ENCODE measurements around the gene PLCE1. TPM values are rescaled to one million over a fixed set of nuclear protein-coding genes. Genes with fewer than 3 reads are reported as not detected.

The PLCE1 gene
- total and polyA plus RNA-seq, 2 experiments from 2014 or later = 0.10 to 0.58 TPM

DNA sequence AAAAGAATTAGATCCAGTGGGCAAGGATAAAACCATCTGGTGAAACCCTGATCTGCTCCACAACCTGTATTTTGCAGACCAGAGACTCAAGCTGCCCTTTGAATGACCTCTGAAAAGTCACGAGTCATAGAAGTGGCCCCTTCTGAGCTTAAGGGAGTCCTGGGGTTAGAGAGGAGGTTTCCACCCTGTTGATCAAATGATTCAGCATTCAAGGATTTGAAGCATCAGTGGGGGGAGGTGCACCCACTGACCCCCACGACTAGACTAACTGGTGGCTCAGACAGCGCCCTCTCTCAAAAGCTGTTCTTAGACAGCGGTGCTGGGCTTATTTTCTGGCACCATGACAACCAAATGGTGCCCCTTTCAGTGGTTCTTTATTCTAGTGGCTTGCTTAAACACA lies 44.3 kb downstream of the PLCE1 start:
- ATAC-seq (peak; percentile 40; the same call in 2 of the 3 replicates), DNase-seq (ENCODE audit: low spot score) (peak; percentile 35)
- no peaks in the 10 kb centered on the region for H3F3A ChIP-seq (replicated peaks; ENCODE audit: low read depth)

DNA sequence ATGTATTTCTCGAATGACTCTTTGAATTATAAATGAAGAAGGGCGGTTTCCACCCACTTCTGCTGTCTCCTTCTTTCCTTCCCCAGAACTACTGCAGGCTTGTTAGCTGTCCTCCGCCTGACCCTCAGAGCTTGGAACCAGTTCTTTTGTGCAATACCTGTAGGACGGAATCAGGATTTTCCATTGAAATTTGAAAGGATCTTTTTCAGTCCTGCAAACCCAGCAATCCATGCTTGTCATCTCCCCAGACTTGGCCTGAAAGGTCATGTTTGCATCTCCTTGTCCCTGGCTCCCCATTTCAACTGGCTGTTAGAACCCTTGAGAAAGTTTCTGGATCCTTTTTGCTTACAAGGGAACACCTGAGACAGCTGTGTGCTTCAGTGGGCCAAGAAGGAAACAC lies 47.5 kb downstream of the PLCE1 start:
- H3K27me3 Mint-ChIP-seq (ENCODE audit: insufficient read depth, low read depth, poor library complexity) = no peaks in the 10 kb centered on the region
- Histone ChIP-seq H3K9me2 (ENCODE audit: insufficient read depth) (no peaks in the 10 kb centered on the region), H3K4me2 (no peak overlapping the region), H3K4me1 (ENCODE audit: insufficient read depth) (0 out of 2 replicates have a peak, but pooled peaks cover 10% of the 10 kb centered on the region), H3K79me2 (replicated peaks; ENCODE audit: insufficient read depth) (no peaks in the 10 kb centered on the region), H3K4me3 (no peak overlapping the region), H3K27ac (ENCODE audit: low read depth) (no peak overlapping the region), H3K27me3 (ENCODE audit: insufficient read depth) (no peaks in the 10 kb centered on the region), H3F3A (replicated peaks; ENCODE audit: low read depth) (no peaks in the 10 kb centered on the region), H2AFZ (peak overlapping the region; percentile 83), H4K20me1 (replicated peaks; ENCODE audit: insufficient read depth) (no peaks in the 10 kb centered on the region), H3K36me3 (ENCODE audit: insufficient read depth) (no peaks in the 10 kb centered on the region)
- peak overlapping the region; percentile 45; the same call in 1 of the 2 replicates for H3K27ac Mint-ChIP-seq
- no peaks in the 10 kb centered on the region for H3K9me3 Mint-ChIP-seq
- H3K4me1 Mint-ChIP-seq = peaks cover 13% of the 10 kb centered on the region; the same call in 2 of the 3 replicates
- ATAC-seq (no peak), DNase-seq (ENCODE audit: low spot score) (no peak)
- no peak overlapping the region for H3K4me3 Mint-ChIP-seq
- no peaks in the 10 kb centered on the region for H3K36me3 Mint-ChIP-seq (ENCODE audit: low read depth)
- TF ChIP-seq EZH2phosphoT487 (IDR thresholded peaks at IDR 0.05; ENCODE audit: unreplicated experiment) (no peak), STAT1 (IDR thresholded peaks at IDR 0.05; ENCODE audit: unreplicated experiment) (no peak), NANOG (IDR thresholded peaks at IDR 0.05; ENCODE audit: borderline replicate concordance) (no peak), CREB1 (CRISPR knock-in tag; IDR thresholded peaks at IDR 0.05; ENCODE audit: low read depth) (no peak)
- TF ChIP-seq, protein P1, sequence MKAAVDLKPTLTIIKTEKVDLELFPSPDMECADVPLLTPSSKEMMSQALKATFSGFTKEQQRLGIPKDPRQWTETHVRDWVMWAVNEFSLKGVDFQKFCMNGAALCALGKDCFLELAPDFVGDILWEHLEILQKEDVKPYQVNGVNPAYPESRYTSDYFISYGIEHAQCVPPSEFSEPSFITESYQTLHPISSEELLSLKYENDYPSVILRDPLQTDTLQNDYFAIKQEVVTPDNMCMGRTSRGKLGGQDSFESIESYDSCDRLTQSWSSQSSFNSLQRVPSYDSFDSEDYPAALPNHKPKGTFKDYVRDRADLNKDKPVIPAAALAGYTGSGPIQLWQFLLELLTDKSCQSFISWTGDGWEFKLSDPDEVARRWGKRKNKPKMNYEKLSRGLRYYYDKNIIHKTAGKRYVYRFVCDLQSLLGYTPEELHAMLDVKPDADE (IDR thresholded peaks at IDR 0.05) = no peak
- TF ChIP-seq, protein P2, sequence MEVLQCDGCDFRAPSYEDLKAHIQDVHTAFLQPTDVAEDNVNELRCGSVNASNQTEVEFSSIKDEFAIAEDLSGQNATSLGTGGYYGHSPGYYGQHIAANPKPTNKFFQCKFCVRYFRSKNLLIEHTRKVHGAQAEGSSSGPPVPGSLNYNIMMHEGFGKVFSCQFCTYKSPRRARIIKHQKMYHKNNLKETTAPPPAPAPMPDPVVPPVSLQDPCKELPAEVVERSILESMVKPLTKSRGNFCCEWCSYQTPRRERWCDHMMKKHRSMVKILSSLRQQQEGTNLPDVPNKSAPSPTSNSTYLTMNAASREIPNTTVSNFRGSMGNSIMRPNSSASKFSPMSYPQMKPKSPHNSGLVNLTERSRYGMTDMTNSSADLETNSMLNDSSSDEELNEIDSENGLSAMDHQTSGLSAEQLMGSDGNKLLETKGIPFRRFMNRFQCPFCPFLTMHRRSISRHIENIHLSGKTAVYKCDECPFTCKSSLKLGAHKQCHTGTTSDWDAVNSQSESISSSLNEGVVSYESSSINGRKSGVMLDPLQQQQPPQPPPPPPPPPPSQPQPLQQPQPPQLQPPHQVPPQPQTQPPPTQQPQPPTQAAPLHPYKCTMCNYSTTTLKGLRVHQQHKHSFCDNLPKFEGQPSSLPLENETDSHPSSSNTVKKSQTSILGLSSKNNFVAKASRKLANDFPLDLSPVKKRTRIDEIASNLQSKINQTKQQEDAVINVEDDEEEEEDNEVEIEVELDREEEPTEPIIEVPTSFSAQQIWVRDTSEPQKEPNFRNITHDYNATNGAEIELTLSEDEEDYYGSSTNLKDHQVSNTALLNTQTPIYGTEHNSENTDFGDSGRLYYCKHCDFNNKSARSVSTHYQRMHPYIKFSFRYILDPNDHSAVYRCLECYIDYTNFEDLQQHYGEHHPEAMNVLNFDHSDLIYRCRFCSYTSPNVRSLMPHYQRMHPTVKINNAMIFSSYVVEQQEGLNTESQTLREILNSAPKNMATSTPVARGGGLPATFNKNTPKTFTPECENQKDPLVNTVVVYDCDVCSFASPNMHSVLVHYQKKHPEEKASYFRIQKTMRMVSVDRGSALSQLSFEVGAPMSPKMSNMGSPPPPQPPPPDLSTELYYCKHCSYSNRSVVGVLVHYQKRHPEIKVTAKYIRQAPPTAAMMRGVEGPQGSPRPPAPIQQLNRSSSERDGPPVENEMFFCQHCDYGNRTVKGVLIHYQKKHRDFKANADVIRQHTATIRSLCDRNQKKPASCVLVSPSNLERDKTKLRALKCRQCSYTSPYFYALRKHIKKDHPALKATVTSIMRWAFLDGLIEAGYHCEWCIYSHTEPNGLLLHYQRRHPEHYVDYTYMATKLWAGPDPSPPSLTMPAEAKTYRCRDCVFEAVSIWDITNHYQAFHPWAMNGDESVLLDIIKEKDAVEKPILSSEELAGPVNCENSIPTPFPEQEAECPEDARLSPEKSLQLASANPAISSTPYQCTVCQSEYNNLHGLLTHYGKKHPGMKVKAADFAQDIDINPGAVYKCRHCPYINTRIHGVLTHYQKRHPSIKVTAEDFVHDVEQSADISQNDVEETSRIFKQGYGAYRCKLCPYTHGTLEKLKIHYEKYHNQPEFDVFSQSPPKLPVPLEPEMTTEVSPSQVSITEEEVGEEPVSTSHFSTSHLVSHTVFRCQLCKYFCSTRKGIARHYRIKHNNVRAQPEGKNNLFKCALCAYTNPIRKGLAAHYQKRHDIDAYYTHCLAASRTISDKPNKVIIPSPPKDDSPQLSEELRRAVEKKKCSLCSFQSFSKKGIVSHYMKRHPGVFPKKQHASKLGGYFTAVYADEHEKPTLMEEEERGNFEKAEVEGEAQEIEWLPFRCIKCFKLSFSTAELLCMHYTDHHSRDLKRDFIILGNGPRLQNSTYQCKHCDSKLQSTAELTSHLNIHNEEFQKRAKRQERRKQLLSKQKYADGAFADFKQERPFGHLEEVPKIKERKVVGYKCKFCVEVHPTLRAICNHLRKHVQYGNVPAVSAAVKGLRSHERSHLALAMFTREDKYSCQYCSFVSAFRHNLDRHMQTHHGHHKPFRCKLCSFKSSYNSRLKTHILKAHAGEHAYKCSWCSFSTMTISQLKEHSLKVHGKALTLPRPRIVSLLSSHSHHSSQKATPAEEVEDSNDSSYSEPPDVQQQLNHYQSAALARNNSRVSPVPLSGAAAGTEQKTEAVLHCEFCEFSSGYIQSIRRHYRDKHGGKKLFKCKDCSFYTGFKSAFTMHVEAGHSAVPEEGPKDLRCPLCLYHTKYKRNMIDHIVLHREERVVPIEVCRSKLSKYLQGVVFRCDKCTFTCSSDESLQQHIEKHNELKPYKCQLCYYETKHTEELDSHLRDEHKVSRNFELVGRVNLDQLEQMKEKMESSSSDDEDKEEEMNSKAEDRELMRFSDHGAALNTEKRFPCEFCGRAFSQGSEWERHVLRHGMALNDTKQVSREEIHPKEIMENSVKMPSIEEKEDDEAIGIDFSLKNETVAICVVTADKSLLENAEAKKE (CRISPR knock-in tag; IDR thresholded peaks at IDR 0.05) = no peak

More for the DNA sequence above, 44.3 kb downstream of the PLCE1 start:
- TF ChIP-seq, protein P3, sequence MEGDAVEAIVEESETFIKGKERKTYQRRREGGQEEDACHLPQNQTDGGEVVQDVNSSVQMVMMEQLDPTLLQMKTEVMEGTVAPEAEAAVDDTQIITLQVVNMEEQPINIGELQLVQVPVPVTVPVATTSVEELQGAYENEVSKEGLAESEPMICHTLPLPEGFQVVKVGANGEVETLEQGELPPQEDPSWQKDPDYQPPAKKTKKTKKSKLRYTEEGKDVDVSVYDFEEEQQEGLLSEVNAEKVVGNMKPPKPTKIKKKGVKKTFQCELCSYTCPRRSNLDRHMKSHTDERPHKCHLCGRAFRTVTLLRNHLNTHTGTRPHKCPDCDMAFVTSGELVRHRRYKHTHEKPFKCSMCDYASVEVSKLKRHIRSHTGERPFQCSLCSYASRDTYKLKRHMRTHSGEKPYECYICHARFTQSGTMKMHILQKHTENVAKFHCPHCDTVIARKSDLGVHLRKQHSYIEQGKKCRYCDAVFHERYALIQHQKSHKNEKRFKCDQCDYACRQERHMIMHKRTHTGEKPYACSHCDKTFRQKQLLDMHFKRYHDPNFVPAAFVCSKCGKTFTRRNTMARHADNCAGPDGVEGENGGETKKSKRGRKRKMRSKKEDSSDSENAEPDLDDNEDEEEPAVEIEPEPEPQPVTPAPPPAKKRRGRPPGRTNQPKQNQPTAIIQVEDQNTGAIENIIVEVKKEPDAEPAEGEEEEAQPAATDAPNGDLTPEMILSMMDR (conservative IDR thresholded peaks at IDR 0.05; ENCODE audit: low read depth in 2 of 2) = 0 out of 4 replicates have a peak, but pooled peaks of 1 of the 2 experiments have one; percentile 4
- no peak for TF ChIP-seq POLR2AphosphoS5 (IDR thresholded peaks at IDR 0.05; ENCODE audit: low read depth)
- H3K36me3 ChIP-seq (ENCODE audit: insufficient read depth) = no peaks in the 10 kb centered on the region
- no peaks in the 10 kb centered on the region for H3K79me2 ChIP-seq (replicated peaks; ENCODE audit: insufficient read depth)
- H3K4me1 ChIP-seq (ENCODE audit: insufficient read depth) = 0 out of 2 replicates have a peak, but pooled peaks cover 14% of the 10 kb centered on the region
- H3K4me2 ChIP-seq = no peak overlapping the region
- H3K27me3 ChIP-seq (ENCODE audit: insufficient read depth) = no peaks in the 10 kb centered on the region
- no peaks in the 10 kb centered on the region for H4K20me1 ChIP-seq (replicated peaks; ENCODE audit: insufficient read depth)
- H3K27ac ChIP-seq (ENCODE audit: low read depth) = no peak overlapping the region
- Mint-ChIP-seq H3K4me1 (peaks cover 22% of the 10 kb centered on the region; the same call in 2 of the 3 replicates), H3K36me3 (ENCODE audit: low read depth) (no peaks in the 10 kb centered on the region), H3K27me3 (ENCODE audit: insufficient read depth, low read depth, poor library complexity) (no peaks in the 10 kb centered on the region), H3K9me3 (no peaks in the 10 kb centered on the region), H3K27ac (0 out of 2 replicates have a peak overlapping the region, but pooled peaks have one; percentile 44), H3K4me3 (no peak overlapping the region)
- H3K9me2 ChIP-seq (ENCODE audit: insufficient read depth) = no peaks in the 10 kb centered on the region
- no peak overlapping the region for H3K4me3 ChIP-seq
- H2AFZ ChIP-seq = no peak overlapping the region
